Testis (tissue), 2 donors: ENCODE results near the gene PARM1.

Experiments used
- CTCF ChIP-seq, 3 experiments: fragments of 450-650 bp in 2 of 3; fragments of 200-600 bp in 1 of 3; sonication (generic) in 1 of 3; IDR thresholded peaks; one replicate each; pipeline ENCODE4 v1.5.1; 2016 to 2019; ENCODE audit warnings: antibody characterized with exemption in 3 of 3, mild to moderate bottlenecking in 2 of 3, moderate library complexity in 1 of 3
- POLR2A ChIP-seq: fragments of 450-650 bp; IDR thresholded peaks from one replicate; pipeline ENCODE4 v1.6.1; 2017; ENCODE audit warnings: antibody characterized with exemption, mild to moderate bottlenecking, moderate library complexity

DNA sequence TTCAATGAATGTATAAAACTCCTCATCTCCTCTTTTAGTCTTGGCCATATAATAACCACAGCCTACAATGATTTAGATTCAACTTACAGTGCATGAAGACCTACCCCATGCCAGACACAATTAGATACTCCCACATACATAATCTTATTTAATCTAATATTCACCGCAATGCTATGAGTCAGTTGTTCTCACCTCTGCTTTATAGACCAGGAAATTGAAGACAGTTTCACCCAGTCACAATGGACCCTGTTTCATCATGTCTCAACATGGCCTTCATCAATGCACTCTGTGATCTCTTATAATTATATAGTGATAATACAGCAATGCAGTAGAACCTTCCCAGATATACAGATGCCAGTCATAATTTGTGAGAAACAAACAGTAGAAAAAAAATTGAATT is 148.6 kb downstream of the PARM1 start:
- TF ChIP-seq CTCF (IDR thresholded peaks at IDR 0.05) (no peak), POLR2A (no peak)
